SK-N-MC (cell line): ENCODE data around the gene NOTCH2.

Experiments used
- DNase-seq: peaks from one replicate; pipeline ENCODE4 v3.0.0-alpha.2; 2011; ENCODE audit warnings: low read depth, low spot score
- H3K27ac ChIP-seq: fragments of 200-600 bp; sonication (generic); 2 replicates; pipeline ENCODE4 v1.5.1; 2016; ENCODE audit warnings: mixed run types
- H3K36me3 ChIP-seq: fragments of 200-600 bp; sonication (generic); 2 replicates; pipeline ENCODE4 v1.6.1; 2017; ENCODE audit warnings: antibody characterized with exemption, low read length, mixed read lengths; ENCODE audit not compliant: insufficient read depth
- H3K4me3 ChIP-seq: fragments of 200-600 bp; sonication (generic); 2 replicates; pipeline ENCODE4 v1.5.1; 2016
- H3K9ac ChIP-seq: fragments of 200-600 bp; sonication (generic); 2 replicates; pipeline ENCODE4 v1.8.0; 2017; ENCODE audit warnings: mixed run types, mixed read lengths; ENCODE audit not compliant: insufficient read length
- H3K9me3 ChIP-seq: fragments of 200-600 bp; sonication (generic); 2 replicates; pipeline ENCODE4 v1.6.1; 2017; ENCODE audit warnings: low read depth, mild to moderate bottlenecking, antibody characterized with exemption, low read length, moderate library complexity, mixed read lengths
- EZH2 ChIP-seq: fragments of 200-600 bp; sonication (generic); IDR thresholded peaks from one replicate; pipeline ENCODE4 v1.6.1; 2017; ENCODE audit warnings: antibody characterized with exemption
- FOXP2 ChIP-seq: optimal IDR thresholded peaks from 2 replicates; pipeline ENCODE3; 2011; ENCODE audit warnings: mild to moderate bottlenecking, moderate library complexity; ENCODE audit not compliant: insufficient read depth; ENCODE audit errors: extremely low read length, control extremely low read depth
- POLR2AphosphoS5 ChIP-seq: IDR thresholded peaks from 2 replicates; pipeline ENCODE4 v1.6.1; 2012; ENCODE audit warnings: mild to moderate bottlenecking, low read depth, low read length, borderline replicate concordance

NOTCH2 gene

GRCh38 chr1:119924948-119925898 is 144.2 kb downstream of the NOTCH2 start:
- no peak overlapping the region for H3K9ac ChIP-seq
- H3K9me3 ChIP-seq = no peaks in the 10 kb centered on the region
- peaks cover 81% of the 10 kb centered on the region for H3K36me3 ChIP-seq
- no peak overlapping the region for H3K27ac ChIP-seq
- TF ChIP-seq FOXP2 (no peak), POLR2AphosphoS5 (no peak), EZH2 (no peak)
- no peak for DNase-seq
- H3K4me3 ChIP-seq = no peak overlapping the region

DNA sequence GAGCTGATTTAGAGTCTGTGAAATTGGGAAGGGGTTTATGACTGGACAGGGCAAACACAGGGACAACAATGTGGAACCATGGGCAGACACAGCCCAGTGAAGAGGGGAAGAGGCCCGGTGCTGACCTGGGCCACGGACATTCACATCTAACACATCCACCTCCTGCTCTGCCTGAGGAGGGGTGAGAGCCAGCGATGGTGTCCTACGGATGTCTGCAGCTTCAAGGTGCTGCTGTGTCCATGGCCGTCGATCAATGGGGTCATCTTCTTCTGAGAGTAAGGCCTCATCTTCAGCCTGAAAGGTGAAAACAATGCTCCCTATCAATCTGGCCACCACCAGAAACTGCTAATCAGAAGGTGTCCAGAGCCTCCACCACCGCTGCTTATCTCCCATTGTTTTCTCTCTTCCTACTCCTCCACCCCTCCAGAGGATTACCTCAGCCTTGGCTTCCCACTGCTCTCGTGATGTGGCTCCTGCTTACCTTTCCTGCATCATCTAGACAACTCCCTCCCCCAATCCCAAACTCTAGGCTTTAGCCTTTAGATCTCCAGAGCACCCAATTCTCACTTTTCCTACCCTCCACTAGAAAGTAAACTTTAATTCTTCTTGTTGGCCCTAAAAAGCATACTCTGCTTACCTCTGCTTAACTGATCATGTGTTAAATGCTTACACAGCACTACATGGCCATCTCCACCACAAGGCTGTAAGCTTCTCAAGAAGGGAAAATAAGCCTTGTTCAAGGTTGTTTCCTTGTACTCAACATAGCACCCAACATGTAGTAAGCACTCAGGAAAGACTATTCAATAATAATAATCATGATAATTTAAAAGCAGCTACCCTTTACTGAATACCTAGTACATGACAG is 149.1 kb downstream of the NOTCH2 start:
- H3K9me3 ChIP-seq = no peaks in the 10 kb centered on the region
- no peak for DNase-seq
- no peak overlapping the region for H3K9ac ChIP-seq
- no peak overlapping the region for H3K27ac ChIP-seq
- H3K36me3 ChIP-seq = peaks cover 87% of the 10 kb centered on the region
- H3K4me3 ChIP-seq = no peak overlapping the region
- TF ChIP-seq EZH2 (no peak), FOXP2 (no peak), POLR2AphosphoS5 (no peak)

DNA sequence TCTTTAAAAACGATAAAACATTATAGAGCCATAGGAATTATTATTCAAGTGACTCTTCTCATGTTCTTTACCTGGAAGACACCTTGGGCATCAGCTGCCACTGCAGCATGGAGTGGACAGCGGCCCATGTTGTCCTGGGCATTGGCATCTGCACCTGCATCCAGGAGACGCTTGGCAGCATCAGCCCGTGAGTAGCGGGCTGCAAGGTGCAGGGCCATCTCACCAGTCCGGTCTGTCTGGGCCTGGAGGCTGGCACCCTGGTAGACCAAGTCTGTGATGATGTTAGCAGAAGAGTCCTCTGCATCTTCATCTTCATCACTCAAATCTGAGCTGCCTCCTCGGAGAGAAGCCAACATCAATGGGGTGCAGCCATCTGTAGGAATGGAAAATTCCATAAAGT is 150.2 kb downstream of the NOTCH2 start:
- no peak for DNase-seq
- Histone ChIP-seq H3K36me3 (peaks cover 87% of the 10 kb centered on the region), H3K27ac (no peak overlapping the region), H3K9me3 (no peaks in the 10 kb centered on the region), H3K4me3 (no peak overlapping the region), H3K9ac (no peak overlapping the region)
- TF ChIP-seq FOXP2 (no peak), POLR2AphosphoS5 (no peak), EZH2 (no peak)

- Histone ChIP-seq H3K27ac (no peak overlapping the region), H3K9ac (no peak overlapping the region), H3K4me3 (no peak overlapping the region), H3K9me3 (no peaks in the 10 kb centered on the region), H3K36me3 (peaks cover 78% of the 10 kb centered on the region)
- TF ChIP-seq EZH2 = no peak
- no peak for TF ChIP-seq FOXP2
- DNase-seq = no peak
Observed at GRCh38 chr1:119918301-119918700, 151.2 kb downstream of the NOTCH2 start.

DNA sequence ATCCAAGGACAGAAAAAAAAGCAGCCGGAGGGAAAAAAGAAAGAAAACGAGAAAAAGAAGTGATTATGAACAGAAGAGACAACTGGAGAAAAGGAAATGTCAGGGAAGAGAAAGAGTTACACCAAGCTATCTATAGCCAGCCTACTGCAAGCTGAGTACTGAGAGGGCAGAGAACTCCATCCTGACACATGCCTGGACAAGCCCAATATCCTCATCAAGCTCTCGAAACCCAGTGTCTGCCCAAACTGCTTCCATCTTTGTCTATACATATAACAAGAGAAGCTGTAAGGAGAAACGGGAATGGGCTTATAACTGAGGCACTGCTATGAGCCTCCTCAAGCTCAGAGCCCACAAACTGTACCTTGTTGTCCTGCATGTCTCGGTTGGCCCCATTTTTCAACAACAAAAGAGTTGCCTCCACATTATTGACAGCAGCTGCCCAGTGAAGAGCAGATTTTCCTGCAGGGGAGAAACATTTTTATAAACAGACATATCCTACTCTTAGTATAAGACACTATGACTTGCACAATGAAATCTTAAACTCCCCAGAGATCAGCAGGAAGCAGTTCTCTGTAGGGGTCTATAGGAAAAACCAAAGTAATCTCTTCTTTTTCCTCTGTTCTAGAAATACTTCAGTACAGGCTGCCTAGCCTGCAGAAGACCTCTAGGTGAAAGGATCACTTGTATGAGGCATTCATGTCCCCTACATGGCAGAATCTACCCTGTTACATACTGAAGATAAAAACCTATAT is 152.0 kb downstream of the NOTCH2 start:
- H3K9me3 ChIP-seq = no peaks in the 10 kb centered on the region
- TF ChIP-seq EZH2 = no peak
- TF ChIP-seq FOXP2 = no peak
- TF ChIP-seq POLR2AphosphoS5 = no peak
- H3K9ac ChIP-seq = no peak overlapping the region
- no peak for DNase-seq
- no peak overlapping the region for H3K4me3 ChIP-seq
- no peak overlapping the region for H3K27ac ChIP-seq
- peaks cover 71% of the 10 kb centered on the region for H3K36me3 ChIP-seq

GRCh38 chr1:119915517-119915916 is 153.9 kb downstream of the NOTCH2 start:
- no peak overlapping the region for H3K27ac ChIP-seq
- H3K9me3 ChIP-seq = no peaks in the 10 kb centered on the region
- TF ChIP-seq POLR2AphosphoS5 = no peak
- no peak for TF ChIP-seq EZH2
- TF ChIP-seq FOXP2 = no peak
- H3K4me3 ChIP-seq = no peak overlapping the region
- H3K36me3 ChIP-seq = peaks cover 56% of the 10 kb centered on the region
- H3K9ac ChIP-seq = no peak overlapping the region
- DNase-seq = no peak

DNA sequence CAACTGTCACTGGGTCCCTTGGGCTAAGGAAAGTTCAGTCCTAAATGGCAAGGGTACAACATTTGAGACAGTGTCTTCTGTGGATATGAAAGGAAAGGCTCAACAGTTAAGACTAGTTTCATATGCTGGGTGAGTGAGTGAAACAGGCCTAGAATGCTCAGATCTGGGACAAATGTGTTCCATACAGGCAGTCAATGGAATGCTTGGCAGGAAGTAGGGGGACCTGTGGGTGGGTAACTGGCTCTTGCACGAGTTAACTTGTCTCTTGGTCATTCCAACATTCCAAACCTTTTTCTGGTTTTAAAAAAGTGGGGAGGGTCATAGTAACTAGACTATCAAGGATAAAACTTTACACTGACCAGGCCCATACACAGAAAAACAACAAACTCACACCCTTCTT is 155.4 kb downstream of the NOTCH2 start:
- TF ChIP-seq EZH2 = no peak
- no peak for TF ChIP-seq POLR2AphosphoS5
- TF ChIP-seq FOXP2 = no peak
- Histone ChIP-seq H3K9ac (no peak overlapping the region), H3K9me3 (no peaks in the 10 kb centered on the region), H3K36me3 (peaks cover 45% of the 10 kb centered on the region), H3K4me3 (no peak overlapping the region), H3K27ac (no peak overlapping the region)
- no peak for DNase-seq

DNA sequence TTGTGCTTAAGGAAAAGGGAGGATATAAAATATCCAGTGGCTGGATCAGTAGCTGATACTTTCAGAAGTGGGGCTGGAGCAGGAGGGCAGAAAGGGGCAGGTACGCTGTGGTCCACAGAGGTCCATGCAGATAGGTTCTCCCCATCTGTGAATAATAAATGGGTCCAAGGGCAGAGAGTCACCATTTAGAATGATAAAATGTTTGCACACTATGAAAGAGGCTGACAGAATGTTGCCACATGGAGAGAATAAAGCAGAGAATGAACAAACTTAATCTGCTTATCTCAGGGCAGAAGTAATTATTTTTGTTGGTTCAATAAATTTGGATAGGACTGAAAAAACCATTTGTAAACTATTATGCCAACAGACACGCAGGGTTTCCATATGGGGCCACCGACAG is 156.5 kb downstream of the NOTCH2 start:
- H3K9ac ChIP-seq = no peak overlapping the region
- no peak overlapping the region for H3K27ac ChIP-seq
- TF ChIP-seq EZH2 = no peak
- TF ChIP-seq FOXP2 = no peak
- TF ChIP-seq POLR2AphosphoS5 = no peak
- H3K4me3 ChIP-seq = no peak overlapping the region
- no peak for DNase-seq
- no peaks in the 10 kb centered on the region for H3K9me3 ChIP-seq
- peaks cover 34% of the 10 kb centered on the region for H3K36me3 ChIP-seq
